A673 (cell line): Measurements from ENCODE around the gene TGFBR1. TPM values are rescaled to one million over a fixed set of nuclear protein-coding genes. Genes with fewer than 3 reads are reported as not detected.

ENCODE experiments used
- BruUV-seq: library from RNA; stranded (reverse); fragments of 400-500 nt; replicated peaks from 2 replicates; lab custom pipeline; 2021; lab: Mats Ljungman, UMichigan
- CTCF ChIA-PET: fragments of 300-600 bp; sonication (Branson Sonifier 250); formaldehyde crosslinking; loops from one replicate; lab custom pipeline; 2022; ENCODE audit warnings: antibody characterized with exemption; lab: Charles Lee
- POLR2A ChIA-PET: fragments of 300-600 bp; sonication (Branson Sonifier 250); formaldehyde crosslinking; loops from one replicate; lab custom pipeline; 2022; ENCODE audit warnings: antibody characterized with exemption; ENCODE audit not compliant: low non-redundant PET; lab: Charles Lee
- DNase-seq: peaks from one replicate; pipeline ENCODE4 v3.0.0-alpha.2; 2015; ENCODE audit warnings: low spot score
- H3K27ac ChIP-seq: fragments of 200-600 bp; sonication (generic); 2 replicates; pipeline ENCODE4 v1.5.1; 2016; ENCODE audit warnings: mixed run types, low read depth, mild to moderate bottlenecking, mixed read lengths, antibody characterized with exemption, low read length; ENCODE audit not compliant: poor library complexity, severe bottlenecking
- H3K27me3 ChIP-seq: fragments of 200-600 bp; sonication (generic); replicated peaks from 2 replicates; pipeline ENCODE4 v1.6.1; 2017; ENCODE audit warnings: mixed run types, low read depth, mild to moderate bottlenecking, mixed read lengths, antibody characterized with exemption, low read length; ENCODE audit not compliant: insufficient read depth, poor library complexity
- H3K36me3 ChIP-seq: fragments of 200-600 bp; sonication (generic); 2 replicates; pipeline ENCODE4 v1.6.1; 2016; ENCODE audit warnings: mixed run types, mild to moderate bottlenecking, mixed read lengths, antibody characterized with exemption, low read length; ENCODE audit not compliant: insufficient read depth, poor library complexity, severe bottlenecking
- H3K4me1 ChIP-seq: fragments of 200-600 bp; sonication (generic); 2 replicates; pipeline ENCODE4 v1.6.1; 2017; ENCODE audit warnings: mixed run types, mild to moderate bottlenecking, mixed read lengths, antibody characterized with exemption, low read length; ENCODE audit not compliant: insufficient read depth, poor library complexity, severe bottlenecking
- H3K4me3 ChIP-seq: fragments of 200-600 bp; sonication (generic); 2 replicates; pipeline ENCODE4 v1.5.1; 2016; ENCODE audit warnings: low read depth, mixed run types, mild to moderate bottlenecking, mixed read lengths, low read length; ENCODE audit not compliant: poor library complexity, severe bottlenecking
- H3K9me3 ChIP-seq: fragments of 200-600 bp; sonication (generic); 2 replicates; pipeline ENCODE4 v1.6.1; 2016; ENCODE audit warnings: mixed run types, low read depth, mild to moderate bottlenecking, mixed read lengths, antibody characterized with exemption, low read length; ENCODE audit not compliant: poor library complexity, severe bottlenecking
- CTCF ChIP-seq: fragments of 300-800, 200-600 bp; sonication (generic); conservative IDR thresholded peaks from 2 replicates; pipeline ENCODE4 v1.5.1; 2017; ENCODE audit warnings: low read depth, mild to moderate bottlenecking, antibody characterized with exemption, low read length, moderate library complexity, mixed read lengths
- EZH2 ChIP-seq: fragments of 200-600 bp; sonication (generic); IDR thresholded peaks from 2 replicates; pipeline ENCODE4 v1.6.1; 2017; ENCODE audit warnings: borderline replicate concordance, low read depth, mild to moderate bottlenecking, mixed read lengths, antibody characterized with exemption, low read length; ENCODE audit not compliant: poor library complexity, severe bottlenecking
- intact Hi-C: fragments of 100-400 bp; cut with micrococcal nuclease; formaldehyde crosslinking; loops from one replicate; pipeline ENCODE4 v1.10.0; 2022; ENCODE audit not compliant: unreplicated experiment
- total RNA-seq: library from RNA; stranded (reverse); gene quantifications from 2 replicates; pipeline ENCODE4 v1.2.3, GENCODE V29; 2021

TGFBR1 gene
- total RNA-seq, 1 experiment from 2014 or later, result 3.5 TPM

- intact Hi-C loops, result loop anchor here (10.0 kb wide), 1 partner anchor 57 kb away; the partner anchor contains the start of genes ALG2 and SEC61B
- no peaks in the 10 kb centered on the region for H3K4me1 ChIP-seq
- CTCF ChIA-PET, result no interaction called here
Measured at GRCh38 chr9:99167694-99168093, 62.8 kb downstream of the TGFBR1 start.

GRCh38 chr9:99169086-99169485, 64.2 kb downstream of the TGFBR1 start:
- ChIA-PET POLR2A (no interaction called here), CTCF (no interaction called here)
- H3K4me3 ChIP-seq, result no peak overlapping the region
- intact Hi-C loops, result loop anchor here (10.0 kb wide), 1 partner anchor 56 kb away; the partner anchor contains the start of genes ALG2 and SEC61B
- H3K27ac ChIP-seq, result no peak overlapping the region
- no peaks in the 10 kb centered on the region for H3K36me3 ChIP-seq
- no peaks in the 10 kb centered on the region for H3K4me1 ChIP-seq
- BruUV-seq, result no TSS peak
- no peaks in the 10 kb centered on the region for H3K9me3 ChIP-seq
- H3K27me3 ChIP-seq, result no peaks in the 10 kb centered on the region
- no peak for DNase-seq
- TF ChIP-seq EZH2 (no peak), CTCF (no peak)

More at GRCh38 chr9:99167694-99168093, 62.8 kb downstream of the TGFBR1 start:
- POLR2A ChIA-PET, result no interaction called here
- Histone ChIP-seq H3K27ac (no peak overlapping the region), H3K27me3 (no peaks in the 10 kb centered on the region), H3K4me3 (no peak overlapping the region), H3K9me3 (no peaks in the 10 kb centered on the region), H3K36me3 (no peaks in the 10 kb centered on the region)
- BruUV-seq, result no TSS peak
- no peak for DNase-seq
- TF ChIP-seq EZH2 (no peak), CTCF (no peak)

GRCh38 chr9:99169982-99170761, 65.3 kb downstream of the TGFBR1 start:
- intact Hi-C loops, result loop anchor here (10.0 kb wide), 1 partner anchor 55 kb away; the partner anchor contains the start of genes ALG2 and SEC61B
- H3K27ac ChIP-seq, result no peak overlapping the region
- no peak for DNase-seq
- TF ChIP-seq CTCF, result no peak
- no peak for TF ChIP-seq EZH2
- H3K27me3 ChIP-seq, result no peaks in the 10 kb centered on the region
- ChIA-PET CTCF (interaction anchor here (0.6 kb wide), 1 partner anchor 14 kb away, joined by 3 read pairs; no protein-coding TSS in a partner anchor), POLR2A (interaction anchor here (0.7 kb wide), 1 partner anchor 33 kb away, joined by 3 read pairs; no protein-coding TSS in a partner anchor)
- H3K4me1 ChIP-seq, result no peaks in the 10 kb centered on the region
- no peaks in the 10 kb centered on the region for H3K9me3 ChIP-seq
- no peaks in the 10 kb centered on the region for H3K36me3 ChIP-seq
- H3K4me3 ChIP-seq, result no peak overlapping the region
- no TSS peak for BruUV-seq
